AG04449 (cell line): ENCODE results near the gene PSD2.

Source experiments
- CTCF ChIA-PET: fragments of 350-600 bp; formaldehyde crosslinking; extraction: SDS; loops from one replicate; lab custom pipeline; 2021; ENCODE audit warnings: antibody characterized with exemption; lab: Yijun Ruan, JAX
- POLR2A ChIA-PET: fragments of 400-600, 350-600 bp; formaldehyde crosslinking; extraction: SDS; loops from one replicate; lab custom pipeline; 2020; ENCODE audit warnings: antibody characterized with exemption, inconsistent platforms; lab: Yijun Ruan, JAX
- DNase-seq: peaks from one replicate; pipeline ENCODE4 v3.0.0-alpha.2; 2010; ENCODE audit warnings: low read depth, low spot score
- H3K4me3 ChIP-seq: 2 replicates; pipeline ENCODE4 v1.5.1; 2011; ENCODE audit warnings: low read depth, mild to moderate bottlenecking, control low read depth, low read length
- TF ChIP-seq, protein P1 (sequence below): IDR thresholded peaks from one replicate; pipeline ENCODE4 v1.5.1; 2011; ENCODE audit warnings: mild to moderate bottlenecking, moderate library complexity, low read length, control low read depth, inconsistent platforms; ENCODE audit not compliant: insufficient read depth; ENCODE audit errors: missing control alignments

Gene PSD2

DNA sequence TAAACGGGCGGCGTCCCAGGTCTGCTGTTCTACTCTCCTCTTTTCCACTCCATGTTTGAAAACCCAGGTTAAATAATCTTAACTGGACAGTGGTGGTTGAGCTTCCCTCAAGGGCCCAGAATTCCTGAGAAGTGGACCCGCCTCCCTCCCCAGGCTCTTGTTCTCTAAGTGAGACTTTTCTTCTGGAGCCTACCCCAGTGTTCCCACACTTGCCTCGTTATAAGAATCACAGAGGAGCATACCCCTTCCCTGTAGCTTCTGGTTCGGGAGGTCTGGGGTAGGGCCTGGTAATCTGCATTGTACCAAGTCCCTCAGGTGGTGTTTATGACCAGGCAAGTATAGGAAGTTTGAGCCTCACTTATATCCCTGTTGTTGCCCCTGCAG is 12.0 kb downstream of the PSD2 start:
- no peak for DNase-seq
- H3K4me3 ChIP-seq: no peak overlapping the region
- POLR2A ChIA-PET: no interaction called here
- TF ChIP-seq, protein P1, sequence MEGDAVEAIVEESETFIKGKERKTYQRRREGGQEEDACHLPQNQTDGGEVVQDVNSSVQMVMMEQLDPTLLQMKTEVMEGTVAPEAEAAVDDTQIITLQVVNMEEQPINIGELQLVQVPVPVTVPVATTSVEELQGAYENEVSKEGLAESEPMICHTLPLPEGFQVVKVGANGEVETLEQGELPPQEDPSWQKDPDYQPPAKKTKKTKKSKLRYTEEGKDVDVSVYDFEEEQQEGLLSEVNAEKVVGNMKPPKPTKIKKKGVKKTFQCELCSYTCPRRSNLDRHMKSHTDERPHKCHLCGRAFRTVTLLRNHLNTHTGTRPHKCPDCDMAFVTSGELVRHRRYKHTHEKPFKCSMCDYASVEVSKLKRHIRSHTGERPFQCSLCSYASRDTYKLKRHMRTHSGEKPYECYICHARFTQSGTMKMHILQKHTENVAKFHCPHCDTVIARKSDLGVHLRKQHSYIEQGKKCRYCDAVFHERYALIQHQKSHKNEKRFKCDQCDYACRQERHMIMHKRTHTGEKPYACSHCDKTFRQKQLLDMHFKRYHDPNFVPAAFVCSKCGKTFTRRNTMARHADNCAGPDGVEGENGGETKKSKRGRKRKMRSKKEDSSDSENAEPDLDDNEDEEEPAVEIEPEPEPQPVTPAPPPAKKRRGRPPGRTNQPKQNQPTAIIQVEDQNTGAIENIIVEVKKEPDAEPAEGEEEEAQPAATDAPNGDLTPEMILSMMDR: no peak
- CTCF ChIA-PET: interaction anchor here (0.8 to 9.1 kb wide), 4 partner anchors 16 to 162 kb away, joined by 3 to 60 read pairs (median 4); no protein-coding TSS in a partner anchor

DNA sequence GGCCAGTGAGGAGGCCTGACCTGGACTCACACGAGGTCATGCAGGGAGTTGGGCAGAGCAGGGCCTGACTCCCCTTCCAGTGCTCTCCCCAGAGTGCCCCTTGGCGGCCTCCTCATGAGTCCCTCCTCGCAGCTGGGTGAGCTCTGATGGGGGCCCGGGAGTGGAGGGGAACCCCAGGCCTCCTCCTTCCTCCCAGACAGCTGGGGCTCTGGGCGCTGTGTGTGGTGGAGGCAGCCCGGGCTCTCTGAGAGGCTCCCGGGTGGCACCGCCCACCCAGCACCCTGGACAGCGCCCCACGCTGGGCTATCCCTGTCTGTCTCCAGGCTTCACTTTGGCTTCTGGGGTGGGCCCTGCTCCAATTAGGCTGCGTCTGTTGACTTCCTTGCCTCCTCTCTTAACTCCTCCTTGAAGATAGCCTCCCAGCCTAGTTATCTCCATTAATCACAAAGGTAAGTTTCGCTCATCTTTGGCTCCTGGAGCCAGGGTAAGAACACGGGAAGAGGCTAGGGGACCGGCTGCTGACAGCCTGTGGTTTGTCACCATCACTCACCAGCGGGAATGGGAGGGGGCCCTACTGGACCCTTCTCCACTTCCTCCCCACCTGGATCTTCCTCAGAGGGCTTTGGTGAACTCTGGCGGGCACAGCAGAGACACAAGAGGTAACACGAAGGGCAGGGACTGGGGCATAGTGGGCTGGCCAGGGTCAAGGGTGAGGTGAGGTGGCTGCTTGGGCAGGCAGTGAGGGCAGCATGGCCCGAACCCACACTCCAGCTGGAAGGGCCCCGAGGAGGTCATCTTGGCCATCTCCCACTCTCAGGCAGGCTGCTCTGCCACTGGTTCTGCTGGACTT is 13.1 kb downstream of the PSD2 start:
- TF ChIP-seq, protein P1: no peak
- POLR2A ChIA-PET: no interaction called here
- no peak for DNase-seq
- CTCF ChIA-PET: interaction anchor here (9.1 kb wide), 1 partner anchor 20 kb away, joined by 60 read pairs; no protein-coding TSS in a partner anchor
- no peak overlapping the region for H3K4me3 ChIP-seq

DNA sequence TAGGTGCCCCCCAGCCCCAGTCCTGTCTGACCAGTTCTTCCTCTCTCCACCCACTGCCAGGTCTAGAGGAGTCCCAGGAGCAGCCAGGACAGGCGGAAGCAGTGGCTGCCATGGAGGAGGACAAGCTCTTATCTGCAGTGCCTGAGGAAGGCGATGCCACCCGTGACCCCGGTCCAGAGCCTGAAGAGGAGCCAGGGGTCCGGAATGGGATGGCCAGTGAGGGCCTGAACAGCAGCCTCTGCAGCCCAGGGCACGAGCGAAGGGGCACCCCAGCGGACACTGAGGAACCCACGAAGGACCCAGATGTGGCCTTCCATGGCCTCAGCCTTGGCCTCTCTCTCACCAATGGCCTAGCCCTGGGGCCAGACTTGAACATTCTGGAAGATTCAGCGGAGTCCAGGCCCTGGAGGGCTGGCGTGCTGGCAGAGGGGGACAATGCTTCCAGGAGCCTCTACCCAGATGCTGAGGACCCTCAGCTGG is 13.8 kb downstream of the PSD2 start:
- DNase-seq: no peak
- ChIA-PET POLR2A (no interaction called here), CTCF (interaction anchor here (9.1 kb wide), 1 partner anchor 21 kb away, joined by 60 read pairs; no protein-coding TSS in a partner anchor)
- no peak overlapping the region for H3K4me3 ChIP-seq
- TF ChIP-seq, protein P1: no peak

DNA sequence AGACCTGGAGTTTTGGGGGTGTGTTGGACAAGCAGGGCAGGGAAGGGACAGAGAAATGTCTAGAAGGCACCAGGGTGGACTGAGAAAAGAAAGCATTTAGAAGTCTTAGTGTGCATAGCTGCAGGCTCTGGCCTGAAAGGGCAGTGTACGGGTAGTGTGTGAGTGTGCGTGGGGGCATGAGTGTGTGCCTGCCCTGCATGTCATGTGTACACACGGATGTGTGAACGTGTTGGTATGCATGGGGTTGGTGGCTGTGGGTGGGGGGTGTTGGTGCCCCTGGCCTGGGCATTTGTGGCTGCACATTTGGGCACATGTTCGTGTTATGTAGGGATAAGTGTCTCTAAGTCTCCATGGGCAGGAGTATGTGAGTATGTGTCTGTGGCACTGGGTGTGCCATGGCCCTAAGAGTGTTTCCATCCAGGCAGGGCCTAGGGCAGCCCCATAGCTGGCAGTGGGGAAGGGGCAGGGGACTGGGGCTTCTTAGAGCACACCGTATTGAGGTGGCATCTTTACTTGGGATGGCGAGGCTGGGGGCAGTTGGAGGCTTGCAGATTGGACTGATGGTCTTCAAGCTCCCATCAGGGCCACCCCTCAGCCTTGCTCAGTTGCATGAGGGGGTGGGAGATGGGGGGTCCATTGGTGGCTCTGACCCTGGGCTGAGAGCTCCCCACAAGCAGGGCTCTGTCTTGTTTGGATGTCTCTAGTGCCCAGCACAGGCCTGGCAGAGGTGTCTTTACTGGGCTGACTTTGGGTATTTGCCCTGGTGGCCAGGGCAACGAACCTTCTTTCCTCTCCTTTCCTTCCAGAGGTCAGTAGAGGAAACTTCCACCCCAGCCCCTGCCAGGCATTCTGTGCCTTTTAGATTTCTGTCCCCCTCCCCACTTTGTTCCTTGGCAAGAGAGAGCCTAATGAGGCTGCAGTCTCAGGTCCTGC is 15.0 kb downstream of the PSD2 start:
- TF ChIP-seq, protein P1: no peak
- no peak for DNase-seq
- ChIA-PET POLR2A (no interaction called here), CTCF (interaction anchor here (9.1 kb wide), 1 partner anchor 22 kb away, joined by 60 read pairs; no protein-coding TSS in a partner anchor)
- no peak overlapping the region for H3K4me3 ChIP-seq

DNA sequence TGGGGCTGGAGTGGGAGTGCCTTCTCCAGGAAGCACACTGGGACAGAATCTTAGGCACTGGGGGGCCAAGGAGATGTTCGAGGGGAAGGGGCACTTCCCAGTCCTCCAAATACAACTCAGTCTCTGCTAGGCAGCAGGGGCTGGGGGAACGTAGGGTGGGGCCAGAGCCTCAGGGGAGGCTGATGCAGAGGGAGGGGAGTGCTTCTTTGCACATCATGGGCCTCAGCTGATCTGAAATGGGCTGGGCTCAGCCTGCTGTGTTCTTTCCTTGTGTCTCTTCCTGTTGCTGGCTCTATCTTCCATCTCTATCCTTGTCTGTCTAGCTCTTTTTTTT is 15.6 kb downstream of the PSD2 start:
- ChIA-PET POLR2A (no interaction called here), CTCF (no interaction called here)
- no peak for DNase-seq
- TF ChIP-seq, protein P1: no peak
- H3K4me3 ChIP-seq: no peak overlapping the region

DNA sequence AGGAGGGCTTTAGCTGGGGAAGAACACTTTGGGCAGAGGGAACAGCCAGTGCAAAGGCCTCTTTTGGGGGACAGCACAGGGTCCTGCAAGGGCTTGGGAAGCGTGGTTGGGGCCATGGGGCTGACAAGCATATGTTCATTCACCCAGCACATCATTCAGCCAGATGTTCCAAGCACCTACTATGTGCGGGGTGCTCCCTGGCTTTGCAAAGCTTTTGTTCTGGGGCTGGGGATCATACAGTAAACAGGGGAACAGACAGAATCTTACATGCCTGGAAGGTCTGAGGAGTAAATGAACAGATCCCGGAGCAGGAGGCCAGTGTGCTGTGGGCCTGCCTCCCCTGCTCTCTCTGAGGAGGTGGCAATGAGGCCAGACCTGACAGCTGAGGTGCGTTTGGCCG is 16.7 kb downstream of the PSD2 start:
- H3K4me3 ChIP-seq: no peak overlapping the region
- TF ChIP-seq, protein P1: no peak
- DNase-seq: no peak
- POLR2A ChIA-PET: no interaction called here
- CTCF ChIA-PET: interaction anchor here (1.0 to 1.1 kb wide), 2 partner anchors 25 to 157 kb away, joined by 4 read pairs; no protein-coding TSS in a partner anchor
